PC-3 (cell line): Measurements from ENCODE around the gene RABGEF1.

ENCODE experiments used
- CTCF ChIP-seq: fragments of 300-600 bp; sonication (generic); conservative IDR thresholded peaks from 2 replicates; pipeline ENCODE4 v1.5.1; 2017; ENCODE audit warnings: antibody characterized with exemption, low read depth, mild to moderate bottlenecking, low read length
- EZH2 ChIP-seq: fragments of 300-600 bp; sonication (generic); IDR thresholded peaks from one replicate; pipeline ENCODE4 v1.6.1; 2017; ENCODE audit warnings: antibody characterized with exemption, mild to moderate bottlenecking, low read length; ENCODE audit not compliant: unreplicated experiment
- EZH2phosphoT487 ChIP-seq: fragments of 300-600 bp; sonication (generic); IDR thresholded peaks from 2 replicates; pipeline ENCODE4 v1.6.1; 2018; ENCODE audit warnings: mild to moderate bottlenecking, antibody characterized with exemption, low read length, borderline replicate concordance

GRCh38 chr7:66807736-66808135, 67.2 kb downstream of the RABGEF1 start:
- TF ChIP-seq CTCF, result no peak
- TF ChIP-seq EZH2phosphoT487, result no peak
- TF ChIP-seq EZH2, result no peak
